ENCODE data around the gene SLC17A7.

The SLC17A7 gene

DNA sequence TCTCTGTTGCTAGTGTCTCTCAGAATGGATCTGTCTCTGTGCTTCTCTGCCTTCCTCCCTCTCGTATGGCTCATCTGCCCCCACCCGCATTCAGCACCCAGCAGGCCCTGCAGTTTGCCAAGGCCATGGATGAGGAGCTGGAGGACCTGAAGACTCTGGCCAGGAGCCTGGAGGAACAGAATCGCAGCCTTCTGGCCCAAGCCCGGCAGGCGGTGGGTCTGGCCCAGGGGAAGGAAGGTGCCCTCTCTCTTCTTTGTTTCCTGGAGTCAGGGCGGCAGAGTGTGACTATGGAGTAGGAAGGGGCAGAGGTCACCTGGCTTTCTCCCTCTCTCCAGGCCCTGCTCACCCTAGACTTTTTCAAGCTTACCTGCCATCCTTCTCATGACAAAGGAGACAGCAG is 42.4 kb downstream of the SLC17A7 start:
- TF ChIP-seq CTCF (IDR thresholded peaks at IDR 0.05) (no peak), ZFX (IDR thresholded peaks at IDR 0.05; ENCODE audit: borderline replicate concordance) (no peak)
- H3K27ac ChIP-seq = no peak overlapping the region

- TF ChIP-seq ZFX (IDR thresholded peaks at IDR 0.05; ENCODE audit: borderline replicate concordance) (no peak), CTCF (IDR thresholded peaks at IDR 0.05) (no peak)
- no peak overlapping the region for H3K27ac ChIP-seq
Measured at GRCh38 chr19:49398001-49398615, 43.2 kb downstream of the SLC17A7 start.

GRCh38 chr19:49396738-49397505 is 44.4 kb downstream of the SLC17A7 start:
- no peak overlapping the region for H3K27ac ChIP-seq
- no peak for TF ChIP-seq ZFX (IDR thresholded peaks at IDR 0.05; ENCODE audit: borderline replicate concordance)
- TF ChIP-seq CTCF (IDR thresholded peaks at IDR 0.05) = no peak

DNA sequence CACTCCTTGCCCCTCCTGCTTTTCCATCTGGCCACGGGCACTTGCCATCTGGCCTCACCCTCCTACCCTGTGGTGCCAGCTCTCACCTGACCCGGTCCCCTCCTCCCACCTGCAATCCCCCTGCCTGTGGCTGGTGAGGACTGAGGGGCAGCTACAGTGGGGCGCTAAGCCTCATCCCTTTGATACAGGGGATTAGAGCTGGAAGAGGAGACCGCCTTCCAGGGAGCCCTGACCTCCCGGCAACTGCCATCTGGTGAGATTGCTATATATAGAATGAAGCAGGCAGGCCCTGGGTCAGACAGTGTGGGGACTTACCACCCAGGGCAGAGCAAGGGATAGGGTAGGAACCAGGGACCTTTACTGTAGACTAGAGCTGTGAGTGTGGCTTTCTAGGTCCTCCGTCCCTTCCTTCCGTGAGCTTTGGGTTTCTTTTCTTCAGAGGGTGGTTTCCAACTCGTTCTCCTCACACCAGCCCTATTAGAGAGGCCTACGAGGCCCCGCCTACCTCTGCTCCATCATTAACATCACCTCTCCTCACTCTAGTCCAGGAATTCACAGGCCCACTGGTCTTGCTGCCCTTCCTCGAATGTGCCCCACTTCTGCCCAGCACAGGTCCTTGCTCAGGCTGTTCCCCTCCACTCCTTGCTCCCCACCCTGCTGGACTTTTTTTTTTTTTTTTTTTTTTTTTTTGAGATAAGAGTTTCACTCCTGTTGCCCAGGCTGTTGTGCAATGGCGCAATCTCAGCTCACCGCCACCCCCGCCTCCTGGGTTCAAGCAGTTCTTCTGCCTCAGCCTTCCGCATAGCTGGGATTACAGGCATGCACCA is 45.5 kb downstream of the SLC17A7 start:
- no peak for TF ChIP-seq ZFX (IDR thresholded peaks at IDR 0.05; ENCODE audit: borderline replicate concordance)
- no peak for TF ChIP-seq CTCF (IDR thresholded peaks at IDR 0.05)
- no peak overlapping the region for H3K27ac ChIP-seq

DNA sequence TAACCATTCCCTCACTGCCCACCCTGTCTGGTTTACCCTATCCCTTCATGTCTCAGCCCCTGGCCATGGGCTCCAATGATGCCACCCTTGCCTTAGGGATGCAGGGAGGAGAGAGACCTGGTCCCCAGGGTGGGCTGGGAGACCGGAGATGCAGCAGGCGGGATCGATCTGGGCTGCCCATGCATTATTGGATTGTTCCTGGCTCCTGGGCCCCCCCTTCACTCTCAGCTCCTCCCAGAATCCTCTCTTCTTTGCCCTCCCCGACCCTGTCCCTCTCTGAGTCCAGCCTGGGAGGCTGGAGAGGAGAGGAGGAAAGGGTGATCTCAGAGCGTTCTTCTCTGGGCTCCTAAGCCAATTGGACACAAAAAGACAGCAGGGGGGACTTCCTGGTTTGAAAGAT is 47.4 kb downstream of the SLC17A7 start:
- no peak for TF ChIP-seq CTCF (IDR thresholded peaks at IDR 0.05)
- TF ChIP-seq ZFX (IDR thresholded peaks at IDR 0.05; ENCODE audit: borderline replicate concordance) = no peak
- no peak overlapping the region for H3K27ac ChIP-seq

DNA sequence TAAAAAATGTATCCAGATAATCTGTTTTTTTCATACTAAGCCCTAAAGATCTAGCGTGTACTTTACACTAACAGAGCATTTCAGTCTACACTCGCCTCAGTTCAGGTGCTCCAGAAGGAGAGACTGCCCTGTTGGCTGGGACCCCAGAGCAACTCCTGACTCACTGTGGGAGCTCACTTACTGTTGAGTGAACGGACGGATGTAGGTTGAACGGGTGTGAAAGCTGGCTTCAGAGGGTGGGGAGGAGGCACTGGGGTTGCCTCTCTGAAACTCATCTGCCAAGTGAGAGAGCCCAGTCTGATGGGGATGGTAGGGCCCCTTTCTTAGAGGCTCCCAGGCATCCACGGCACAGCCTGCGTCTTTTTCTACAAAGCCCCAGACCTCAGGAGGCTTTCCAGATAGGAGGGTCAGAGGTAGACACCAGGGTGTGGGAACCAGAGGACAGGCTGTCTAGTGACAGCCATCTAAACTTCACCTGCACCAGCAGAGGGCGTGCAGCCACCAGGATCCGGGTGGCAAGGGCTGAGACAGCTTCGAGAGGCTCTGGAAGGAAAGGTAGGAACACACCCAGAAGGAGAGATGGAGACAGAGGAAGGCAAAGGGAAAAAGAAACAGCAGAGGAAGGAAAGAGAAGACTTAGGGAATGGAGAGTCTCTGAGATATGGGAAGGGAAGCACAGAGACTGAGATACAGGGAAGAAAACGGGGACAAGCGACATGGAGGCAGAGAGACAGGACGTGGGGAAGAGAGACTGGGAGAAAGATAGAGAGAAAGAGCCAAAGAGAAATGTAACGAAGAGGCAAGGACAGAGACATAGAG is 49.5 kb downstream of the SLC17A7 start:
- TF ChIP-seq CTCF (IDR thresholded peaks at IDR 0.05) (peak; percentile 96), ZFX (IDR thresholded peaks at IDR 0.05; ENCODE audit: borderline replicate concordance) (no peak)
- peak overlapping the region; percentile 35 for H3K27ac ChIP-seq
